AG04450 (cell line): ENCODE data around the gene OSBPL5. TPM values are rescaled to one million over a fixed set of nuclear protein-coding genes. Genes with fewer than 3 reads are reported as not detected.

ENCODE experiments used
- CTCF ChIA-PET: fragments of 300-600, 350-600 bp; formaldehyde crosslinking; extraction: SDS; loops from one replicate; lab custom pipeline; 2022; ENCODE audit warnings: antibody characterized with exemption, inconsistent platforms; lab: Charles Lee
- POLR2A ChIA-PET: fragments of 350-600 bp; formaldehyde crosslinking; extraction: SDS; loops from one replicate; lab custom pipeline; 2021; ENCODE audit warnings: antibody characterized with exemption, inconsistent platforms; lab: Yijun Ruan, JAX
- DNase-seq: peaks from one replicate; pipeline ENCODE4 v3.0.0-alpha.2; 2011; ENCODE audit warnings: low read depth, low spot score
- H3K27ac ChIP-seq: one replicate; pipeline ENCODE4 v1.5.1; 2012; ENCODE audit warnings: low read depth, low read length, control low read depth
- H3K27me3 ChIP-seq: one replicate; pipeline ENCODE4 v1.6.0; 2012; ENCODE audit warnings: low read length; ENCODE audit not compliant: control insufficient read depth, insufficient read depth
- H3K4me3 ChIP-seq: 2 replicates; pipeline ENCODE4 v1.5.1; 2011; ENCODE audit warnings: mild to moderate bottlenecking, low read depth, low read length, control low read depth
- H3K9me3 ChIP-seq: 2 replicates; pipeline ENCODE4 v1.5.1; 2012; ENCODE audit warnings: low read length; ENCODE audit not compliant: control insufficient read depth, insufficient read depth
- CTCF ChIP-seq: IDR thresholded peaks from 2 replicates; pipeline ENCODE4 v1.5.1; 2011; ENCODE audit warnings: low read depth, low read length, control low read depth, inconsistent platforms
- polyA plus RNA-seq: library from polyadenylated mRNA; depleted of rRNA; stranded (reverse); fragments of >200 nt; gene quantifications from 2 replicates; pipeline ENCODE4 v1.2.3, GENCODE V29; 2011

OSBPL5 gene
- polyA plus RNA-seq, 1 experiment: 7.4 TPM

DNA sequence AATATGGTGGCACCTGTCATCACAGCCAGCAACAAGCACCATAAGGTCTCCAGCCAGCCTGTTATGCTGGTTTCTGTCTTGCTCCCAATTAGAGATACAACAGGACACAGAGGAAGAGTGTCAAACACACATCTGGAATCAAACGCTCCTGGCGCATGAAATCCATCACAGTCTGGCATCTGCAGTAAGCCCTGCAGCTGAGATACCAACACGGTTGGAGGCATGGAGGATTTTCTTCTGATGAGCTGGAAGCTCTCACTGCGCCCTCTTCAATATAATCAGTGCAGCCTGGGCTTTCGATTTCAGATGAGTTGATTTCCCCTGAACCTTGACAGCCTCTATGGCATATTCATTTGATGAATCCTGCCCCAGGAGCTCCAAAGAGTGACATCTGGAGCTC lies 80.1 kb downstream of the OSBPL5 start:
- no peak for DNase-seq
- Histone ChIP-seq H3K9me3 (no peaks in the 10 kb centered on the region; the same call in 1 of the 2 replicates), H3K4me3 (no peak overlapping the region), H3K27me3 (no peaks in the 10 kb centered on the region), H3K27ac (no peak overlapping the region)
- TF ChIP-seq CTCF: no peak
- POLR2A ChIA-PET: interaction anchor here (0.5 to 0.6 kb wide), 2 partner anchors 10 to 72 kb away, joined by 5 to 6 read pairs; no protein-coding TSS in a partner anchor
- CTCF ChIA-PET: interaction anchor here (2.4 kb wide), 1 partner anchor 48 kb away, joined by 6 read pairs; no protein-coding TSS in a partner anchor

DNA sequence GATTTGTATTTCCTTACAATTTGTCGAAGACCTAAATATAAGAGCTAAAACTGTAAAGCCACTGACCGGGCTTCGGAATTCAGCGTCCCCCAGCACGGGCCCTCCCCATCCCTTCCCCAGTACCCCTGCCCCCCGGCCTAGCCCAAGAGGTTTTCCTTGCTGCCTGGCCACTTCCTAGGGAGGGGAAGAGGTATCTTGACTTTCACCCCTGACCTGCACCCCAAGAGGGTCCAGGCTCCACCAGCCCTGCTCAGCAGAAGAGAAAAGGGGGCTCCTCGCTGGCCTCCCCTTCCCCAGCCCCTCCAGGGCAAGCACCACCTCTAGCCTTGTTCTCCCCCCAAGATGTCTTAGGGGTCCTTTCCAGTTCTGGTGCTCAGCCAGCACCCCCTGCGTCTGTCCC lies 81.8 kb downstream of the OSBPL5 start:
- Histone ChIP-seq H3K4me3 (no peak overlapping the region), H3K9me3 (no peaks in the 10 kb centered on the region; the same call in 1 of the 2 replicates), H3K27ac (no peak overlapping the region), H3K27me3 (peaks cover 3% of the 10 kb centered on the region)
- DNase-seq: no peak
- TF ChIP-seq CTCF: no peak
- ChIA-PET CTCF (no interaction called here), POLR2A (no interaction called here)

GRCh38 chr11:3081386-3081751 lies 83.7 kb downstream of the OSBPL5 start:
- Histone ChIP-seq H3K4me3 (no peak overlapping the region), H3K9me3 (no peaks in the 10 kb centered on the region), H3K27me3 (peaks cover 3% of the 10 kb centered on the region), H3K27ac (no peak overlapping the region)
- TF ChIP-seq CTCF: no peak
- ChIA-PET POLR2A (no interaction called here), CTCF (interaction anchor here (0.6 to 3.3 kb wide), 3 partner anchors 9 to 23 kb away, joined by 3 to 15 read pairs (median 4); no protein-coding TSS in a partner anchor)
- DNase-seq: no peak

GRCh38 chr11:3080733-3081385 lies 84.3 kb downstream of the OSBPL5 start:
- ChIA-PET POLR2A (no interaction called here), CTCF (interaction anchor here (0.6 to 3.3 kb wide), 3 partner anchors 9 to 22 kb away, joined by 3 to 15 read pairs (median 4); no protein-coding TSS in a partner anchor)
- H3K9me3 ChIP-seq: no peaks in the 10 kb centered on the region
- no peak overlapping the region for H3K4me3 ChIP-seq
- H3K27me3 ChIP-seq: peaks cover 3% of the 10 kb centered on the region
- no peak overlapping the region for H3K27ac ChIP-seq
- no peak for TF ChIP-seq CTCF
- DNase-seq: no peak

DNA sequence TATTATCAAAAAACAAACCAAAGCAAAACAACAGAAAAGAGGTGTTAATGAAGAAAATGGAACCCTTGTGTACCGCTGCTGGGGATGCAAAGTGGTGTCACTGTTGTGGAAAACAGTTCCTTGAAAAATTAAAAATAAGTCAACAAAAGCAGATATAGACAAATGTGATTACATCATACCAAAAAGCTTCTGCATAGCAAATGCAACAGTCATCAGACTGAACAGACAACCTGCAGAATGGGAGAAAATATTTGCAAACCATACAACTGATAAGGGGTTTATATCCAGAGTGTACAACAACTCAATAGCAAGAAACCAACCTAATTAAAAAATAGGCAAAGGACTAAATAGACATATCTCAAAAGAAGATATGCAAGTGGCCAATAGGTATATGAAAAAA lies 85.0 kb downstream of the OSBPL5 start:
- Histone ChIP-seq H3K27ac (no peak overlapping the region), H3K4me3 (no peak overlapping the region), H3K9me3 (no peaks in the 10 kb centered on the region), H3K27me3 (peaks cover 3% of the 10 kb centered on the region)
- POLR2A ChIA-PET: interaction anchor here (0.6 kb wide), 1 partner anchor 46 kb away, joined by 3 read pairs; no protein-coding TSS in a partner anchor
- no peak for DNase-seq
- no peak for TF ChIP-seq CTCF
- CTCF ChIA-PET: interaction anchor here (3.3 kb wide), 1 partner anchor 12 kb away, joined by 15 read pairs; no protein-coding TSS in a partner anchor
